Small intestine (tissue), 7 donors: ENCODE measurements around the gene FIZ1. TPM values are rescaled to one million over a fixed set of nuclear protein-coding genes. Genes with fewer than 3 reads are reported as not detected.
A peak's percentile ranks its signal among the peaks of the same experiment; 100 is the strongest.

ENCODE experiments used
- DNase-seq, 2 donors: peaks; one replicate each; pipeline versions ENCODE4 v3.0.0 to v3.0.0-alpha.2; 2013
- FAIRE-seq: peaks from 2 replicates; lab custom pipeline; 2012; peaks lifted over from hg19 to GRCh38; lab: Jason Lieb, UNC
- H3K27ac ChIP-seq, 3 donors: one replicate each; pipeline ENCODE4 v1.5.1; 2013; ENCODE audit warnings: low read length in 2 of 3, mild to moderate bottlenecking in 2 of 3, control low read depth in 1 of 3, inconsistent platforms in 1 of 3, low read depth in 1 of 3, moderate library complexity in 1 of 3
- H3K27me3 ChIP-seq, 3 donors: one replicate each; pipeline ENCODE4 v1.6.1; 2013; ENCODE audit warnings: low read length in 3 of 3, inconsistent platforms in 1 of 3; ENCODE audit not compliant: control insufficient read depth in 3 of 3, insufficient read depth in 3 of 3
- H3K36me3 ChIP-seq, 3 donors: one replicate each; pipeline ENCODE4 v1.6.1; 2013; ENCODE audit warnings: low read length in 3 of 3, inconsistent platforms in 1 of 3, low read depth in 1 of 3, mild to moderate bottlenecking in 1 of 3, moderate library complexity in 1 of 3; ENCODE audit not compliant: control insufficient read depth in 3 of 3, insufficient read depth in 2 of 3
- H3K4me1 ChIP-seq, 3 donors: one replicate each; pipeline ENCODE4 v1.6.1; 2013; ENCODE audit warnings: low read length in 2 of 3, inconsistent platforms in 1 of 3, low read depth in 1 of 3, mild to moderate bottlenecking in 1 of 3, moderate library complexity in 1 of 3; ENCODE audit not compliant: control insufficient read depth in 3 of 3, insufficient read depth in 2 of 3
- H3K4me3 ChIP-seq, 3 donors: one replicate each; pipeline ENCODE4 v1.5.1; 2013; ENCODE audit warnings: low read length in 3 of 3, control low read depth in 1 of 3, inconsistent platforms in 1 of 3, low read depth in 1 of 3, mild to moderate bottlenecking in 1 of 3, moderate library complexity in 1 of 3
- H3K9me3 ChIP-seq, 2 donors: one replicate each; pipeline ENCODE4 v1.6.1; 2013; ENCODE audit warnings: low read depth in 1 of 2, low read length in 1 of 2; ENCODE audit not compliant: control insufficient read depth in 2 of 2, insufficient read depth in 1 of 2
- WGBS, 3 donors: extraction: QIAGEN DNeasy Blood & Tissue Kit; methylation state at CpG; one replicate each; pipeline ENCODE4 v1.1.7; 2013; 5-methylcytosine and 5-hydroxymethylcytosine counted together
- polyA plus RNA-seq, 4 donors: library from polyadenylated mRNA; stranded (reverse) in 3 of 4; unstranded in 1 of 4; fragments of 200-250 nt in 3 of 4; fragments of 120-200 nt in 1 of 4; gene quantifications; one replicate each; pipeline versions ENCODE4 v1.2.1 to v1.2.3, GENCODE V29; 2013
- donor health status: healthy with polysubstance abuse.
- donor health status: control.
- donor health status: control.
- donor health status: Bipolar disorder and iron deficiency.
- donor health status: healthy.

Gene FIZ1
- polyA plus RNA-seq, 4 donors = 7.2 to 13.0 (median 7.4) TPM

DNA sequence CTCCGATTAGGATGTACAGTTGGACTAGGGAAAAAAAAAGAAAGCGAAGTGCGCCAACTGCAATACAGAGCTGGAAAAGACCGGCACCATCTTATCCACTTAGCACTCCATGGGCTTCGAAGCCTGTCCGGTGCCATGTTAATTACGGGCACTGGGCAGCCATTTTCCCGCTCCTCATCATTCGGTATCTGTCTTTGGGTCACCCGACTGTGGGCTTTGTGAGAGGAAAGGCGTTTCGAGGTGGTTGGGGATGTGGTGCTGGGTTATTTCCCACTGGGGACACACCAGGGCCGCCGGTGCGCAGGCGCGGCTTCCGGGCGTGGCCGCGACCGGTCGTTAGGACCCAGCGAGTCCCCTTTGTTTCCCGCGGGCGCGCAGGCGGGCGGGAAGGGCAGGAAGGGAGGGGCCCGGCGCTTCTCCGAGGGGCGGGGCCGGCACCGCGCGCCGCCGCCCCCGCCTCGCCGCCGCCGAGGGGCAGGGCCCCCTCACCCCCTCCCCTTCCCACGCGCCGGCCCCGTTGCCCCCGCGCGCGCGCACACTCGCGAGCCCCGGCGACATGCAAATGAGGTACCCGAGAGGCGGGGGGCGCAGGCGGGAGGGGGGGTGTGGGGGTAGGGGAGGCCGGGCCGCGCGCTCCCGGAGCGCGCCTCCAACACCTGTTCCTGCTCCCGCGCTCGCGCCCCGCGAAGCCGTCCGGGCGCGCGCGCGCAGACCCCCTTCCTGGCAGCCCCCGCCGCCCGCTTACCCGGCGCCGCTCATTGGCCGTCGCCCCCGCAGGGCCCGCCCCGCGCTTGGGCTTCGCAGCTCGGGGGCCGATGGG is 735 bp upstream of the FIZ1 start, which contains the start of gene ZNF524:
ZNF524 (plus strand) TSS at position 447 of the 820 bp plus-strand sequence. CDS start 1,825 bp downstream, outside the sequence.
- H3K36me3 ChIP-seq = peaks cover 3 to 43% (median 5%) of the 10 kb centered on the region in 3 donors
- no peaks in the 10 kb centered on the region for H3K9me3 ChIP-seq
- H3K4me1 ChIP-seq = peaks cover 0 to 5% (median 0%) of the 10 kb centered on the region in 3 donors
- H3K4me3 ChIP-seq = peak within 1 kb of the TSS; percentile 70 to 79 (median 72)
- peak within 1 kb of the TSS; percentile 95 to 99 (median 98) for H3K27ac ChIP-seq
- no peaks in the 10 kb centered on the region for H3K27me3 ChIP-seq
- 0 to 1% (median 0%) methylated on average over 29 to 97 of the region's 97 CpGs for WGBS, 3 donors
- FAIRE-seq = no peak
- DNase-seq = peak; percentile 91 to 99

DNA sequence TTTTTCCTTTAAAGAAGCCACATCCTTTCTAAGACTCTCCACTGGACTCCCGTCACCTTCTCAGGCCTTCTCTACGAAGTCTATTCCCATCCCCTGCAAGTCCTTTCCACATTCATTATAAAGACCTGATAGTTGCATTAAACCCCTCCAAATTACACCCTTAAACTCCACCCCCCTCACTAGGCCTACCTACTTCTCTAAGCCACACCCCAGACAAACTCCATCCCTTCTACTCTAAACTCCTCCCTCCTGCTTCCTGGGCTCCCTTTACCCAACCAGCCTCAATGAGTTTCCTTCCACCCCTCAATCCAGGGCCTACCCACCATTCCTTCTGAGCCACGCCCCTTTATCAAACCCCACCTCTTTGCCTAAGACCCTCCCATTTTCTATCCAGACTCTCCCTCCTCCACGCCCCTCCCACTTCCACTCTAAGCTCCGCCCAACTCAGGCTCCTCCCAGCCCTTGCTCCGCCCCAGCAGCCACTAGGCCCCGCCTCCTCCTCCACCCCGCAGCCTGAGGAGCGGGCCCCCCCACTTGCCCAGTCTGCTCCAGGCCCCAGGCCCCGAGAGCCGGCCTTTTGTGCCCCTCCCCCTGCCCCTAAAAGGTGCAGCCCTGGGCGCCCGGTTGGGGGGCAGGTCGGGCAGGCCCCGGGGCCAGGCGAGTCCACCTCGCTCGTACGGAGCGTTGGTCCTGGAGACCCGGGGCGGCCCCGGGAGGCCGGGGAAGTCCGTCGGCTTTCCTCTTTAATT is 424 bp downstream of the FIZ1 start:
- peak; percentile 94 to 95 for DNase-seq
- no peak for FAIRE-seq
- H3K4me1 ChIP-seq = peaks cover 0 to 5% (median 0%) of the 10 kb centered on the region in 3 donors
- peak overlapping the region; percentile 95 to 99 (median 98) for H3K27ac ChIP-seq
- H3K36me3 ChIP-seq = peaks cover 3 to 49% (median 6%) of the 10 kb centered on the region in 3 donors
- no peaks in the 10 kb centered on the region for H3K9me3 ChIP-seq
- peak overlapping the region; percentile 70 to 79 (median 72) for H3K4me3 ChIP-seq
- H3K27me3 ChIP-seq = no peaks in the 10 kb centered on the region
- WGBS, 3 donors = 6 to 12% (median 7%) methylated on average over 15 to 26 of the region's 26 CpGs

DNA sequence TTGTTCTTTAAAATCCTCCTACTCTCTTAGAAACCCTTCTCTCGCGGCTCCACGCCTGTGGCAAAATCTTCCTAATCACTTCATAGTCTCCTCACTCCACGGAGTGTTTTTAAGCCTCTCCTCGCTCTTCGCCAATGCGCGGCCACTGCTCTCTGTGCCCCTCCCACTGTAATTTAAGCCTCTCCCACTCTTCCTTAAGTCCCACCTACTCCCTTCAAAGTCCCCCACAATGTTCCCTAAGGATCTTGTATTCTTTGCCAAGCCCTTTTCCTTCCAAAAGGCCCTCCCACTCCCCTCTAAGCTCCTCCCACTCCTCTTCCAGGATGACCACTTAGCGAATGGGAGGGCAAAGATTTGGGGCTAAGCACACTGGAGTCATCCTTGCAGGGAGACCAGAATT is 1.3 kb downstream of the FIZ1 start:
- Histone ChIP-seq H3K27ac (no peak overlapping the region), H3K4me1 (peaks cover 0 to 5% (median 0%) of the 10 kb centered on the region in 3 donors), H3K4me3 (no peak overlapping the region), H3K27me3 (no peaks in the 10 kb centered on the region), H3K36me3 (peaks cover 3 to 53% (median 6%) of the 10 kb centered on the region in 3 donors), H3K9me3 (no peaks in the 10 kb centered on the region)
- no peak for DNase-seq
- no peak for FAIRE-seq
- WGBS, 3 donors = 92 to 96% (median 96%) methylated on average over 9 of the region's 9 CpGs

DNA sequence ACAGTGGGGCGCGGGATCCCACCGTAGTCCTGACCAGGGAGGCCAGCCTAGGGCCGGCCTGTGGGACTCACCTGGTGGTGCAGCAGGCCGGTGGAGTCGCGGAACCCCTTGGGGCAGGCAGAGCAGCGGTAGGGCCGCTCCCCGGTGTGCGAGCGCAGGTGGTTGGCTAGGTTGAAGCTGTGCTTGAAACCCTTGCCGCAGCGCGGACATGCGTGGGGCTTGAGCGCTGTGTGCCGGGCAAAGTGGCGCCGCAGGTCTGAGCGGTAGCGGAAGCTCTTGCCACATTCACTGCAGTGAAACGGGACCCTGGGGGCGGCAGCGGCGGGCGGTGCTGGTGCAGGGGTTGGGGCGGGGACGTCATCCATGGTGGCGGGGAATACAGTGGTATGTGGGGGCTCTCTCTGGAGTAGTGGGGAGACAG is 1.8 kb downstream of the FIZ1 start:
- no peak overlapping the region for H3K27ac ChIP-seq
- no peak overlapping the region for H3K4me3 ChIP-seq
- peaks cover 3 to 48% (median 6%) of the 10 kb centered on the region in 3 donors for H3K36me3 ChIP-seq
- FAIRE-seq = no peak
- no peaks in the 10 kb centered on the region for H3K9me3 ChIP-seq
- no peaks in the 10 kb centered on the region for H3K27me3 ChIP-seq
- WGBS, 3 donors = 93 to 99% (median 96%) methylated on average over 23 to 30 of the region's 30 CpGs
- DNase-seq = no peak
- peaks cover 0 to 5% (median 0%) of the 10 kb centered on the region in 3 donors for H3K4me1 ChIP-seq

DNA sequence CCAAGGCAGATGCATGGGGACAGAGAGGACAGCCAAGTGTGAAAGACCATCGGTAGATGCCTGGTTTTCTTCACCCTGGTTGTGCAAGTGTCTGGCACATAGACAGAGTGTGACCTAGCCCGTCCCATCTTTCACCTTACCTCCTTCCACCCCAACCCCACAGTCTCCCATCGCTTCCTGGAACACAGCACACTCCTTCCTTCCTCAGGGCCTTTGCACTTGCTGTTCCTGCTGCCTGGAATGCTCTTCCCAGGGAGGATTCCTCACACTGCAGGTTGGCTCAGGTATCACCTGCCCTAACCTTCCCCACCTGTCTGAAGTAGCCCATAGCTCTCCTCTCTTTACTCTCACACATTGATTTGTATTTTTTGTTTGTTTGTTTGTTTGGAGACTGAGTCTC is 3.0 kb downstream of the FIZ1 start:
- DNase-seq = no peak
- peaks cover 3 to 54% (median 6%) of the 10 kb centered on the region in 3 donors for H3K36me3 ChIP-seq
- H3K4me3 ChIP-seq = no peak overlapping the region
- H3K27ac ChIP-seq = no peak overlapping the region
- no peaks in the 10 kb centered on the region for H3K27me3 ChIP-seq
- 96 to 100% (median 98%) methylated on average over 3 of the region's 3 CpGs for WGBS, 3 donors
- FAIRE-seq = no peak
- peaks cover 0 to 5% (median 0%) of the 10 kb centered on the region in 3 donors for H3K4me1 ChIP-seq
- H3K9me3 ChIP-seq = no peaks in the 10 kb centered on the region

DNA sequence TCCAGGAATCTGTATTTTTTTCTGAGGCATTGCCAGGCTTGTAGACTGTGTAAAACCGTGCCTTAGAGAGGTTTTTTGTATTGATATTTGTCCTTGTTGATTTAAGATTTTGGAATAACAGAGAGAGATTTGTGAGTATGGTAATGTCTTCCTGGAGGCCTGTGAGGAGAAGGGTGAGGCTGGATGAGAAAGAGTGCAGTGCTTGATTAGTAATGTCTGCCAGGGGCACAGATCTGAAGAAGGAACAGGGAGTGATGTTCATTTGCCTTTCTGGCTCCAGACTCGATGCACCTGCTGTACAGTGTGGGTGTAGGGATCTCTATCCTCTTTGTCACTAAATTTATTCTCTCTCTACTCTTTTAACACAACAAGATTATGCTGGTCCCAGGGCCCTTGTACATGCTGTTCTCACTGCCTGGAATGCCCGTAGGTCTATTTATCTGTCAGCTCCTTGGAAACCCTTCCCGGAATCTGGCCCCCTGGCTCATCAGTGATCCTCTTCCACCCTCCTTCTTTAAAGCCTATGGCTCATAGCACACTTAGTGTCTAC is 4.2 kb downstream of the FIZ1 start:
- FAIRE-seq (no peak), DNase-seq (no peak)
- Histone ChIP-seq H3K27ac (no peak overlapping the region), H3K36me3 (peaks cover 3 to 57% (median 6%) of the 10 kb centered on the region in 3 donors), H3K4me1 (no peaks in the 10 kb centered on the region), H3K9me3 (no peaks in the 10 kb centered on the region), H3K27me3 (no peaks in the 10 kb centered on the region), H3K4me3 (no peak overlapping the region)
- WGBS, 3 donors = 88 to 93% (median 92%) methylated on average over 4 of the region's 4 CpGs

DNA sequence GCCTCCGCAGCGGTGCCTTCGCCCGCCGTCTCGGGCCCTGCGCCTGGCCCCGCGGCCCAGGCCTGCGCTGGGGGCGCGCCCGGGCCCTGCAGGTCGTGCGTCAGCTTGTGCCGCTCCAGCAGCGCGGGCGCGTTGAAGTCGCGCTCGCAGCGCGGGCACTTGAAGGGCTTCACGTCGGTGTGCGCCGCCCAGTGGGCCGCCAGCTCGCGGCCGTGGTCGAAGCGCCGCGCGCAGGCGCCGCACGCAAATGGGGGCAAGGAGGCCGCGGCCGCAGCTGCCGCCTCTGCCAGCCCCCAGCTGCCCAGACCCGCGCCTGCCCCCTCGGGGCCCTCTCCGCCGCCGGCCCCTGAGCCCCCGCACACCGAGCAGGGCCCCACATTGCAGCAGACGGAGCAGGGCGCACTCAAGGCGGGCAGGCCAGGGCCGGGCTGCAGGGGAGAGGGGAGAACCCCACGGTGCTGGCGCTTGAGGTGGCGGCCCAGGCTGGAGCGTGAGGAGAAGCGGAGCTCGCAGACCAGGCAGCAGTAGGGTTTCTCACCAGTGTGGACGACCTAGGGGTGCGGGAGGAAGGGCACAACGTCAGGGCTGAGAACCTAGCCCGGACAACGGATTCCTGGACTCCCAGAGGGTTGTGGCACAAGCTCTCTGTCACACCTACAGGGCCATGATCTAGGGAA is 6.1 kb downstream of the FIZ1 start:
- Histone ChIP-seq H3K27me3 (no peaks in the 10 kb centered on the region), H3K4me1 (no peaks in the 10 kb centered on the region), H3K9me3 (no peaks in the 10 kb centered on the region), H3K4me3 (no peak overlapping the region), H3K36me3 (peaks cover 3 to 57% (median 6%) of the 10 kb centered on the region in 3 donors), H3K27ac (no peak overlapping the region)
- FAIRE-seq (no peak), DNase-seq (no peak)
- 89 to 96% (median 94%) methylated on average over 53 to 68 of the region's 68 CpGs for WGBS, 3 donors
